Esophagus squamous epithelium (tissue), 4 donors: ENCODE measurements around the gene ITGAL.

ENCODE experiments used
- CTCF ChIP-seq, 6 experiments: fragments of 450-650 bp in 4 of 6; fragments of 200-600 bp in 2 of 6; sonication (generic) in 2 of 6; IDR thresholded peaks; one replicate each; pipeline ENCODE4 v1.5.1; 2016 to 2019; ENCODE audit warnings: antibody characterized with exemption in 6 of 6, mild to moderate bottlenecking in 4 of 6, moderate library complexity in 4 of 6
- POLR2A ChIP-seq, 4 donors: fragments of 450-650 bp; IDR thresholded peaks; one replicate each; pipeline ENCODE4 v1.6.1; 2017; ENCODE audit warnings: antibody characterized with exemption in 4 of 4, mild to moderate bottlenecking in 4 of 4, moderate library complexity in 3 of 4

GRCh38 chr16:30523768-30524574, 51.4 kb downstream of the ITGAL start:
- TF ChIP-seq CTCF (IDR thresholded peaks at IDR 0.05), result no peak
- no peak for TF ChIP-seq POLR2A (IDR thresholded peaks at IDR 0.05)
